HCT116 (cell line): Measurements from ENCODE around the gene EIF4G2.

Experiments
- EZH2 ChIP-seq: fragments of 200-600 bp; sonication (generic); IDR thresholded peaks from 2 replicates; pipeline ENCODE4 v1.6.1; 2017; ENCODE audit warnings: antibody characterized with exemption, mixed run types
- POLR2AphosphoS5 ChIP-seq: IDR thresholded peaks from 2 replicates; pipeline ENCODE4 v1.6.1; 2011; ENCODE audit warnings: mild to moderate bottlenecking, low read depth, low read length, moderate library complexity
- ZNF274 ChIP-seq: fragments of 200-500 bp; sonication (Bioruptor generic); IDR thresholded peaks from 2 replicates; pipeline ENCODE4 v1.6.1; 2014; ENCODE audit warnings: mild to moderate bottlenecking, low read depth, low read length, inconsistent platforms

- TF ChIP-seq ZNF274 = no peak
- TF ChIP-seq POLR2AphosphoS5 = no peak
- no peak for TF ChIP-seq EZH2
Measured at GRCh38 chr11:10763766-10764165, 45.0 kb downstream of the EIF4G2 start.
